ENCODE measurements around the gene SH3BP5.

SH3BP5 gene

DNA sequence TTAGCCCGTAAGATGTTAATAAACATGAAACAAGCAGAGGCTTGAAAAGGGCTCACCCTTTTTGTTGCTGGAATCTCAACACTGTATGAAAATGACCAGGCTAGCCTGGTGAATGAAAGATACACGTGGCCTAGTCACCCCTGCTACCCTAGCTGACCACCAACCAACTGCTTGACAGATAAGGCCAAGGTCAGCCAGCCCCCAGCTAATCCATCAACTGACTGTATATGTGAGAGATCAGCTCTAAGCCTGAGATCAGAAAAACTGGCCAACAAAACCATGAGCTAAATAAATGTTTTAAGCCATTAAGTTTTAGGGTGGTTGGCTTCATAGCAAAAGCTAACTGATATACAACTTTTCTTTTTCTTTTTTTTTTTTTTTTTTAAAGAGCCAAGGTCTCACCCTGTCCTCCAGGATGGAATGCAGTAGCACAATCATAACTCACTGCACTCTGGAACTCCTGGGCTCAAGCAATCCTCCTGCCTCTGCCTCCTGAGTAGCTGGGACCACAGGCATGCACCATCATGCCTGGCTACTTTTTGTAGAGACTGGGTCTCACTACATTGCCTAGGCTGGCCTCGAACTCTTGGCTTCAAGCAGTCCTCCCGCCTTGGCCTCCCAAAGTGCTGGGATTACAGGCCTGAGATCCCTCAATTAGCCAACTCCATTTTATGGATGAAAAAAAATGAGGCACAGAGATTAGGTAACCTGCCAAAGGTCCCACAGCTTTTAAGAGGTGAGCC, 34.6 kb downstream of the SH3BP5 start:
- DNase-seq (ENCODE audit: low spot score) = no peak

DNA sequence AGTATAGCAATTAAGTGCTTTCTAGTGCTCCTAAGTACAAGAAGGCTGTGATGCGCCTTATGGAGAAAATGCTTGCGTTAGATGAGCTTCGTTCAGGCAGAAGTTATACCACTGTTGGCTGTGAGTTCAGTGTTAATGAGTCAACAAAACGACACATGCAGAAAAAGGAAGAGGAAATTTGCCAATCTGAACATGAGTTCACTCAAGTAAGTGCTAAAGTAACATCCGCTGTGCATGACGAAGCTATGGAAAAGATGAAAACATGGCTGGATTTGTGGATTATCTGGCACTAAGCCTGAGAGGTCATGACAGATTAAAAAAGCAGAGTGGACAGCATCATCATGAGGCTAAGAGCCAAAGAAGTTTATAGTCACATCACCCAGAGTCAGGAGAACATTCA, 36.9 kb downstream of the SH3BP5 start:
- no peak for DNase-seq (ENCODE audit: low spot score)

DNA sequence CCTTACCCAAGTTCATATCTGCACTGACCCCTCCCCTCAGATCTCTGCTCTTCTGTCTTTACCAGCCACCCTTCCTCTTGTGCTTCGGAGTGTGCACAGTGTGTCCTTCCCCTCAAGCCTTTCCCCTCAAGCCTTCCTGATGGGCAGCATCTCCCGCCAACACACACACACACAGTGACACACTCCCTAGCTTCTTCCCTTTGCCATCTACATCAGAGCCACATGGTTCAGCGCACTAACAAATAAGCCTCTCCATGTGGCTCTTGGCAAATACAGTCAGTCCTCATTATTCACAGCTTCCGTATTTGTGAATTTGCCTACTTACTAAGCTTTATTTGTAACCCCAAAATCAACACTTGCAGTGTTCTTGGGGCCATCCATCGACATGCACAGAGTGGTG, 37.5 kb downstream of the SH3BP5 start:
- no peak for DNase-seq (ENCODE audit: low spot score)

DNA sequence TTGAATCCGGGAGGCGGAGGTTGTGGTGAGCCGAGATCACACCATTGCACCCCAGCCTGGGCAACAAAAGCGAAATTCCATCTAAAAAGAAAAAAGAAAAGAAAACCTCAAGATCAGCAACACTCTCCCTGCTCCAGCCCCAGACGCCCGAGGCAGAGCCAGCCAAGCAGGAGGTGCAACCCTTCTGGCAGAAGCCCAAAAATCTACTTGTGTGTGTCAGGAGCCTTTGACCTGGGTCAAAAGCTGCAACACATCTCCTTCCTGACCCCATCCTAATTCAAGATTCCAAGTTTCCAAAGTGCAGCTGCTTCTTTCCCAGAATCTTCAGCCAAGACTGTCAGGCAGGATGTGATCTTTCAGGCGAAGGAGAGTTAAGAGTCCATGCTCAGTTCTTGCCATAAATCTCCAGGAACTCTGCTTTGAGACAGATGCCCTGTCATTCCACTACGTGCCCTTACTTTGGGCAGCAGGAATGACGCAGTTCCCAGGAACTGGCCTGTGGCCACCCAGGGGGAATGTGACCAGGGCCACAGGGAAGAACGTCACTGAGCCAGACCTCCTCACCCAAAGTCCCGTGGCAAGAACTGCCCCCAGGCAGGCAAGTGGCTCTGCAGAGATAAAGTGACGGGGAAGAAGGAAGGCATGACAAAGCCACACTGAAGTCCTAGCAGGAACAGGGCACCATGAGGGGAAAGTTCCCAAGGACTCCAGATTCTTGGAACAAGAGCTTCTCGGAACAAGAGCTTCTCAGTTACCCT, 39.4 kb downstream of the SH3BP5 start:
- no peak for DNase-seq (ENCODE audit: low spot score)

DNA sequence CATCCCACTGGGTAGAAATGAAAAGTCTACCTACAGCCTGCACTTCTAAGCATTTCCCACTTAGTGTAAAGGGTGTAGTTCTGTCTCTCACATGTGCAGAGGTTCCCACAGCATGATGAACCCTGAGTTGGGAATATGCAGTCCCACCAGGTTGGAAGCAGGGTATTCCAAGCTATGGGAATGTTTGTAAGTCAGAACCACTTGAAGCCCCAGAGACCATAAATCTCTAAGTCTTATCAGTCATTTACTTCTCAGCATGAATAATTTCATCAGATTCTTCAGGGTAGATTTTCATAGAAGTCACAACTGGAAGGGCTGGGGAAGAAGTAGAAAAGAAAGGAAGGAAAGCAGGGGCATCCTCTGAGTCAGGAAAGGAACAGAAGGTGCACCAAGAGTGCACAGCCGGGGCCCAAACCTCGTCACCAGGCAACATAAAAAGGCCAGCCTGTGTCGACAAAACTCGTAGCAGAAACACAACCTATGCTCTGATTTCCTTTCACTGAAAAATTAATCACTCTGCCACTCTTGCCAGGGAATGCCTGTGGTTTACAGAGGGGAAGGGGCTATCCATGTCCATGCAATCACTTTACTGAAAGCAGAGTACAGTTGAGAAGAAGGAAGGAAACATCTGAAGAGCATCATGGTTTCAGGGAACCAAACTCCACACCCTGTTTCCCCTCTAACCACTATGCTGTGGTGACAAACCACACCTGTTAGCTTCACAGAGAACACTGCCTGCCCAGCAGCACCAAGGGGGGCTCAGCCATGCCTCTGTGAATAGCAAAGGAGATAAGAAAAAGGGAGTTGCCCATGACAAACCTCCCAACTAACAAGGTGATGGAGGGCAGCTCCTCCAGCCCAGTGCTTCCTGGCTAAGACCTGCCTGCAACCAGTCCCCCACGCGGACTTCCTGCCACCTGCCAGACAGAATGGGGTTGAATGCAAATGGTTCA, 40.5 kb downstream of the SH3BP5 start:
- no peak for DNase-seq (ENCODE audit: low spot score)

DNA sequence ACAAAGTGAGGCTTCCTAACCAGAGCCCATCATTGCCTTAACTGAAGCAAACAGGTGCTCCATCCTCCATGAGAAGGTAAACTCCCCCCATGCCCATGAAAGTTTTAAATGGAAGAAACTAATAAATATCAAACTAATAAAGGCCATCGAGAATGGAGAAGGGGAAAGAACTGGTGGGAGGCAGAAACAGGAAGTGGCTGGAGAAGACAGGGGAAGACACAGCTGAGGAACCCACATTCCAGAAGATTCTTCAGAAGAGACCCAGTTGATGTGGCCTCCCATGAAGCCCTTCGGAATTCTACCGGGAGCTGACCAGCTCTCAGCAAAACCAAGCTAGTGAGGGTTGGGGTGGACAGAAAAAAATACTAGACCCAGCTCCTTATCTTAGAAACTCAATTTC, 41.6 kb downstream of the SH3BP5 start:
- DNase-seq (ENCODE audit: low spot score) = no peak

DNA sequence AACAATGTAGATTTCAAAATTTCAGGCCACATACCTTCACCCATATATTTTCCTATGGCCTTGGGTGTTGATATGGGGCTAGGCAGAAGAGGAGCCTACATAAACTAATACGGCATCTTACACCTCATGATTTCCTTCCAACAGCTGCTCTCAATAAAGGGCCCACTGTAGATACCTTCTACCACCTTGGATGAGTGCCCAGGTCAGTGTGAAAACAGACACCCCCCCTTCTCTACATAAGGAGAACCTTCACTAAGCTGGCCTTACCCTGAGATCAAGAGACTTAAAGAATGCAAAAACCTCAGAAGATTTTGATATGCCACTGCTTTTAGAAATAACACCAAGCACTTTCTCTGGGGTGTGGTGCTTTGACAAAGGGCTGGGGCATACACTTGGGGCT, 42.7 kb downstream of the SH3BP5 start:
- no peak for DNase-seq (ENCODE audit: low spot score)

DNA sequence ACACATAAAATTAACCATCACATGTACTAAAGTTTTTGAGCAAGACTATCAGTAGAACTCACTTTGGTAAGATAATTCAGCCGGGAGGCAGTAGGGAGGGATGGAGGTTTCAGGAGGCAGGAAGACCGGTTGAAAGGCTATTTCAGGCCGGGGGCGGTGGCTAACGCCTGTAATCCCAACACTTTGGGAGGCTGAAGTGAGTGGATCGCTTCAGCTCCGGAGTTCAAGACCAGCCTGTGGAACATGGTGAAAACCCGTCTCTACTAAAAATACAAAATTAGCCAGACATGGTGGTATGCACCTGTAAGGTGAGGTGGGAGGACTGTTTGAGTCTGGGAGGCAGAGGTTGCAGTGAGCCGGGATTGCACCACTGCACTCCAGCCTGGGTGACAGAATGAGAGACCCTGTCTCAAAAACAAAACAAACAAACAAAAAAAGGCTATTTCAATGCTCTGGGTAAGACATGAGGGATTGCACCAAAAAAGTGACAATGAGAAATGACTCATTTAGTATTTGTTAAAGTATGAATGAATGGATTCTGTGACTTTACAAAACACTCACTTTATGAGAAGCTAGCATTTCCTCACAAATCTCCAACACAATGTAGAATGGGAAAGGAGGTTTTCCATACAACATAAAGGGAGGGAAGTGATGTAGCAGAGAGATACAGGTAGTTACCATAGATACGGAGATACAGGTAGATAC, 43.9 kb downstream of the SH3BP5 start:
- DNase-seq (ENCODE audit: low spot score) = no peak

DNA sequence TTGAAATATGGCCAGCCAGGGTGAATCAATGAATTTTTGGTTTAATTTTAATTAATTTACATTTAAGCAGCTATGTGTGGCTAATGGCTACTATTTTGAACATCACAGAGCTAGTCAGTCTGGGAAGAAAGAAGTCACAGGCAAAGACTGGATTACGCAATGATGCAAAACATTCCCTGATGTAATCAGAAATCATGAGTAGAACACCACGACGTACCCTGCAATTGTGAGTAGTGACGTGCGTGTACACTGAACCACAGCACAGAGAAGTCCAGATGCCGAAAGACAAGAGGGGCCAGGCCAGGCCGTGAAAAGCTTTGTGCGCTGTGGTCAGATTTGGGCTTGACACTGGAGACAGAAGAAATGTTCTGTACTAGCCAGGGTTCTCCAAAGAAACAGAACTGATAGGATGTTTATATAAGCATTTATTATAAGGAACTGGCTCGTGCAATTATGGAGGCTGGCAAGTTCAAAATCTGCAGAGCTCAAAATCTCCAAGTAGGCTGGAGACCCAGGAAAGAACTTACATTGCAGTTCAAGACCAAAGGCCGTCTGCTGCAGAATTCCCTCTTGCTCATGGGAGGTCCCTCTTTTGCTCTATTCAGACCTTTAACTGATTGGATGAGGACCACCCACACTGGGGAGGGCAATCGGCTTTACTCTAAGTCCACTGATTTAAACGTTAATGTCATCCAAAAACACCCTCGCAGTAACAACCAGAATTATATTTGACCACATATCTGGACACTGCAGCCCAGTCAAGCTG, 44.6 kb downstream of the SH3BP5 start:
- DNase-seq (ENCODE audit: low spot score) = no peak

DNA sequence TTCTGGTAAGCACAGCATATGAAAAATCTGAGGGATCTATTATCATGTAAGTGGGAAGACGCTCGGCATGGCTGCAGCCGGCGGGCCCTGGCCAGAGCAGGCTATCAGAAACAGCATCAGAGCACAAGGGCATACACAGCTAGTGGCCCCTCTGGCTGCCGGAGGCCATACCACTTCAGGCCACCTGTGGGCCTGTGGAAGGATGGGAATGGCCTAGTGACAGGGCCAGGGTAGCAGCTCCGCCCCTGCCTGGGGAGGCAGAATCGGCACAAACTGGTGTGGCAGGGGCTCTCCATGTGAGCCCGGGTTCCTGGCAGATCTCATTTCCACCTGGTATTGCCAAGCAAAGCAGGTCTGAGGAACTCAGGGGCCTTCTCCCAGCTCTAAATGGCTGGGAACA, 46.4 kb downstream of the SH3BP5 start:
- no peak for DNase-seq (ENCODE audit: low spot score)

DNA sequence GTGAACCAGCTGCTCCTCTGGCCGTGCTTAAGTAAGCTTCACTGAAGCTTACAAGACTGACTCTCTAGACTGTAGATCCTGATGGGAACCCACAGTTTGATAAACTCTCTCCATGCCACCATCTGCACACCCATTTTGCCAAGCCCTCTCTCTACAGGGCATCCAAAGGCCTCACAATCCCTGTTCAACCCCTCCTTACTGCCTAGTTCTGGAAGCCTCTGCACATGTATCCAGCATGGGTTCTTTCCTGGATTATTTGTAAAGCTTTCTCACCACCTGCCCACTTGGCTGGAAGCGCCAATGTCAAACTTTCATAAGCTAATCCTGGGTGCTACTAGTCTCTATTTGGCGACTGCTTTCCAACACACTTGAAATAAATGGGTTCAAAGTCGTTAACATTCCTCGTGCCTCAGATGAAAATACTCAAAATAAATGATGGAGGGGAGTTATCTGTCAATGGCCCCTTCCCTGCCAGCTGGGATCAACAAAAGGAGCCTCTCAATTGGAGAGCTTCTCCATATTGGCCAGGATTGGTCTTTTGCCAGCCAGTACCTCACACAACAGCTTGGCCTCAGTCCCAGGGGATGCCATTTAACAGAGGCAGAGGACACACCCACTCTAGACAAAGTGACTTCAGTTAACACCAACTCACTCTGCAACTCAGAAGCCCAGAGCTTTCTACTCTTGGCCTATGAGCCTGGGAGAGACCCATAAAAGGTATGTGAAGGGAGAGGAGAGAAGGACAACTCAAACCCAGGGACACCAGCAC, 48.1 kb downstream of the SH3BP5 start:
- peak; percentile 74 for DNase-seq (ENCODE audit: low spot score)

DNA sequence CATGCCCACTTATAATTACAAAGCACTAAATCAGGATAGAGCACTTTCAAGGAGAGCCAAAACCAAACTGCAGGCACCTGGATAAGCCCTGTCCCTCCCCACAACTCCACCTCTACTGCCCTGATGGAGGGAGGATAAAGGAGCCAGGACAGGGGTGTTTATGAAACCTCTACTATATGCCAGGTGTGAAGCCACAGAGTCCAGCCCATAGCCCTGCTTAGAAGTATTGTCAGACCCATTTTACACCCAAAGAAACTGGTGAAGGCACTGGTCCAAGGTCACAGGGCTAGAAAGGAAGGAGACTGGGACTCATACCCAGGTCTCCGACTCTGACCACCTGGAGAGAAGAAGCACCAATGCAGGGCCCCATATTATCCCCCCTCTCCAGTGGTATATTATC, 48.7 kb downstream of the SH3BP5 start:
- no peak for DNase-seq (ENCODE audit: low spot score)

DNA sequence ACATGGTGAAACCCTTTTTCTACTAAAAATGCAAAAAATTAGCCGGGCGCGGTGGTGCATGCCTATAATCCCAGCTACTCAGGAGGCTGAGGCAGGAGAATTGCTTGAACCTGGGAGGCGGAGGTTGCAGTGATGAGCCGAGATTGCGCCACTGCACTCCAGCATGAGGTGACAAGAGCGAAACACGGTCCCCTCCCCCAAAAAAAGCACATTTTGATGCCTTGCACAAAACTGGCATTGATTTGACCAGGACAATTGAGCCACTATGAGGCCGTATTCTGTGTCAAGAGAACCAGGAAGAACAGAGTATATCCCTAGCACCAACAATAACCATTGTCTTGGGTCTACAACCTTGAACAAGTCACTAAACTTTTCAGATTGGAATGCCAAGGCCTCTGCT, 50.6 kb downstream of the SH3BP5 start:
- DNase-seq (ENCODE audit: low spot score) = no peak

DNA sequence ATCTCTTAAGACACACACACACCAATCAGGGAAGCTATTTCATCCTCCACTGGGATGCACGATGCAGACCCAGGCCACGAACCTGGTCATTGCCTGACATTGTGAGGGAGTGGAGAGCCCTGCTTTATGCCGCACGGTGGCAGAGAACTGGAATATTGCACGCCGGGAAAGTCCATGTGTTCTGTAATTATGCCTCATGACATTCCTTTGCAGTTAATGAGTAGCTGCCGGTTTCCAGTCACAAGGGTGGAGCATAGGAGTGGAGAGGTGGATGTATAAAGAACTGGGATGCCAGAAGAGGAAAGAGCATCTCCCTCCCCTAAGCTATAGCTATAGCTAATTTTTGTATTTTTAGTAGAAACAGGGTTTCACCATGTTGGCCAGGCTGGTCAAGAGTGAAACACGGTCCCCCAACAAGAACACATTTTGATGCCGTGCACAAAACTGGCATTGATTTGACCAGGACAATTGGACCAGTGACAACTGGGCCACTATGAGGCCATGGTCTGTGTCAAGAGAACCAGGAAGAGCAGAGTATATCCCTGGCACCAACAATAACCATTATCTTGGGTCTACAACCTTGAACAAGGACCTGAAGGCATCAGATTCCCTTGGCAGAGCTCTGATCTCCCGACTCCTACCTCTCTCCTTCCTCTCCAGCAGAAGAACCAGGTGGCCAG, 51.4 kb downstream of the SH3BP5 start:
- no peak for DNase-seq (ENCODE audit: low spot score)

DNA sequence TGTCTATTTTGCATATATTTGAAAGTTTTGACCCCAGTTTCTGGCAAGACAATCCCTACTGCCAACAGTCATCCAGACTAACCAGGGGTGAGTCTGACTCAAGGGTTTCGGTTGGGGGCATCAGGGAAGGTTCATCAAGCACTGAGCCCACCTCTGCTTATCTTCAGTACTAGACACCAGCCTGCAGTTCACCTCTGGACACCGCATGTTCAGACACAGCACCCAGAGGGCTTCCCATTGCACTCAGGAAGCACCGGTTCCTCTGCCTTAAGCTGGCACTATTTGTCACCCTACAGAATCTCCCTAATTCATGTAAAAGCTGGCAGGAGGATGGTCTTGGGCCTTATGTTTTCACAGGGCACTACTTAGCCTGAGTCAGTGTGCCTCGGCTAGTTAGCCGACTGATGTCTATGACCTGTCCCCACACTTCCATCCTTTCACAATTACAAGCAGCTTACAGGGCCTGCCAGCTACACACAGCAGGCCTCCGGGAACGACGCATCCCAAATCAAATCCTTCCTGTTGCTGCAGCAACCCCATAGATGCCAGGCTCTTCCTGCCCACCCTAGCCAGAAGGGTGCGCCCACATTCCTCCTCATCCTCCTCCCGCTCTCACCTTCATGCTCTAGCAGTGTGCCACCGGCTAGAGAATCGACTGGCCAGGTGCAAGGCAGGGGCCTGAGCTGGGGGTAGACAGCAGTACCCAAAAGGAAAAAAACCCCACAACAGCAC, 52.5 kb downstream of the SH3BP5 start:
- no peak for DNase-seq (ENCODE audit: low spot score)

DNA sequence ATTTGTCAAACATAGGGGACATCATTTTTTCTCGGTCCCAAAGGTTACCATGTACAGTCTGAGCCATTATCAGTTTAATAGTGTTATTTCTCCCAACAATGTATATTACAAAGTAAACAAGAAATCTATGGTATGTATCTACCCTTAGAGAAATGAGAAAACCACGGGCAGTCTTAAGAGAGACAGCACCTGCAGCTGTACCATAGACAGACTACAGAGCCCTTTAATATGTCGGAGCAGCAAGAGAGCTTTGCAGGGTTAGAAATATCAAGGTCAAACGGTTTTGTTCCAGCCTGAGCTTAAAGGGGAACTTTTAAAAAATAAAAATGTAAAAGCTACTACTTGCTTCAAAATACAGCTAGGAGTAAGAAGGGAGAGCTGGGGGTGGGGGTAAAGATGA, 53.2 kb downstream of the SH3BP5 start:
- DNase-seq (ENCODE audit: low spot score) = no peak

DNA sequence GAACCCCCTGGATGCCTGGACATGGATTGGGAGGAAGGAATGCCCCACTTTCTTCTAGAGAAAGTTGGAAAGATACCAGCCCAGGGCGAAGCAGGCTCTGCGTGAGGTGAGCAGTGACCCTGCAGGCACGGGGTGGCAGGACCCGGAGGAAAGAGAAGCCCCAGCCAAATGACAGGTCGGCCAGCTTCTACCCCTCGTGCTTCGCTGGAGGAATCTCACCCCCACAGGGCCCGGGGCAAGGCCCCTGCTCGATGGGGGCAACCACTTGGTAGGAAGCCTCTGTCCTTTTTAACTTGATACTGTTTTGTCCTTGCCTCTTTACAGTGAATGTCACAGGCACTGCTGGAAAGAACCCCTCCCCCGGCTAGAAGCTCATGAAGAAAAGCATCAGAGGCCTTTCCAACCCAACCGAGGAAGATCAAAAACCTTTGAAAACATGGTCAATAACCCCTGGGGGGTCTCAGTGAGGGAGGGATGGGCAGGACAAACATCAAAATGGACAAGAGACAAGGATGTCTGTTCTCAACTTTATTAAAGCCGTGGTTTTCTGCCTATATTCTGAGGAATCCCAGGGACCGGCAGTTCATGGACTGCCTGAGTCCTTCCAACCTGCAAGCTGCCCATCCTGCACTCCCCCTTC, 54.4 kb downstream of the SH3BP5 start:
- no peak for DNase-seq (ENCODE audit: low spot score)

DNA sequence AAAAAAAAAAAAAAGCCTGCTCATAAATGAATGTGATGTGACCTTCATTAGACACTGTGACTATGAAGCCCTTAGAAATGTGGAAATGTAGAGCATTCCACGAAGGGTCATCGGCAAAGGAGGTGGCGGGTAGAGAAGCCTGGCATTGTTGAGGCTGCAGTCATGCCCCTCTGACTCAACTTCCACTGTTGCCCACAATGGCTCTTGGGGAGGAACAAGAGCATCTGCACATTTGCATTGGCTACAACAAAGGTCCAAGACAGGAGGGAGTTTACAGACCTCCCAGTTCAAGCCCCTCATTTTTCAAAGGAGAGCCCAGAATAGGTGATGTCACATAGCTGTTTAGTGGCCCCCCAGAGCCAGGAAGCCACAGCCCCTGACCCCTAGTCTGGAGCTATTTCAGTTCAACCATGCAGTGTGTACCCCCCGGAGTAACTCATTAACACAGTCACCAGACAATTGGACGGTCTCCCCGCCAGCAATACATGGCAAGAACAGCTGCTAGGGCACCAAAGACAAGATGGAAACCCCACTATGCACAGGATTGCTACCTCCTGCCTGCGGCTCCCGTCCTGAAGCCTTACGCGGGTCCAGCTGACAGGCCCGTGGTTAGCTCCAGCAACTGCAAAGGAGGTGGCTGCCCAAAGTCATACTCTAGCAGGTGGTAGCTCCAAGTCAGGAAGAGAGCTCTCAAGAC, 56.2 kb downstream of the SH3BP5 start:
- no peak for DNase-seq (ENCODE audit: low spot score)

All from D341Med (cell line).